Spleen (tissue), 7 donors: Measurements from ENCODE around the gene ELOA.

ENCODE experiments used
- POLR2AphosphoS5 ChIP-seq, 3 donors: sonication (generic); formaldehyde crosslinking; IDR thresholded peaks; one replicate each; pipeline ENCODE4 v1.5.1; 2017; ENCODE audit warnings: antibody characterized with exemption in 3 of 3
- TF ChIP-seq, protein P1 (sequence below), 11 experiments: fragments of 200-600 bp in 7 of 11; fragments of 450-650 bp in 4 of 11; sonication (generic) in 4 of 11; IDR thresholded peaks in 8 of 11; conservative IDR thresholded peaks in 3 of 11; 1 replicate in 7 of 11; 2 replicates in 4 of 11; pipeline versions ENCODE4 v1.4.0 to v1.8.0; 2016 to 2021; ENCODE audit warnings: antibody characterized with exemption in 11 of 11, inconsistent platforms in 4 of 11, mild to moderate bottlenecking in 1 of 11
- donor health status: DM: no; HTN: no; CAD: no; lungs with moderate emphysema.
- donor health status: DM: no; HTN: no; CAD: no.
- donor health status: DM: no; HTN: no; CAD: no.

DNA sequence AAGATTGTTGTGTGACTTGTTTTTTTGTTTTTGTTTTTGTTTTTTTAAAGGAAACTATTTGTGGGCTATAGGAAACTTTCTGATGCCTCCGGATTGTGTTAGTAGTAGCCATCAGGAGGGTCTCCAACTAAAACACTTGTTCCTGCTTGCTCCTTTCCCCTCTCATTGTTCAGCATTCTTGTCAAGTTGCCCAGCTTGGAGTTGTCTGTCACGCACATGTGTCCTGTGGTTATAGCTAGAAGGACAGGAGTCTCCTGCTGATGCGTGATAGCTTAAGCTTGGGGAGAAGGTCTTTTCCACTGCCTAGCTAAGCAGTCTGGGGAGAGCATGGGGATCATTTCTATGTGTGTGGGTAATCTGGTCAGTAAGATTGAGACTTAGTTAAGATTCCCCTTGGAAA lies 44.4 kb downstream of the ELOA start:
- TF ChIP-seq POLR2AphosphoS5 (IDR thresholded peaks at IDR 0.05) = no peak
- TF ChIP-seq, protein P1, sequence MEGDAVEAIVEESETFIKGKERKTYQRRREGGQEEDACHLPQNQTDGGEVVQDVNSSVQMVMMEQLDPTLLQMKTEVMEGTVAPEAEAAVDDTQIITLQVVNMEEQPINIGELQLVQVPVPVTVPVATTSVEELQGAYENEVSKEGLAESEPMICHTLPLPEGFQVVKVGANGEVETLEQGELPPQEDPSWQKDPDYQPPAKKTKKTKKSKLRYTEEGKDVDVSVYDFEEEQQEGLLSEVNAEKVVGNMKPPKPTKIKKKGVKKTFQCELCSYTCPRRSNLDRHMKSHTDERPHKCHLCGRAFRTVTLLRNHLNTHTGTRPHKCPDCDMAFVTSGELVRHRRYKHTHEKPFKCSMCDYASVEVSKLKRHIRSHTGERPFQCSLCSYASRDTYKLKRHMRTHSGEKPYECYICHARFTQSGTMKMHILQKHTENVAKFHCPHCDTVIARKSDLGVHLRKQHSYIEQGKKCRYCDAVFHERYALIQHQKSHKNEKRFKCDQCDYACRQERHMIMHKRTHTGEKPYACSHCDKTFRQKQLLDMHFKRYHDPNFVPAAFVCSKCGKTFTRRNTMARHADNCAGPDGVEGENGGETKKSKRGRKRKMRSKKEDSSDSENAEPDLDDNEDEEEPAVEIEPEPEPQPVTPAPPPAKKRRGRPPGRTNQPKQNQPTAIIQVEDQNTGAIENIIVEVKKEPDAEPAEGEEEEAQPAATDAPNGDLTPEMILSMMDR (IDR thresholded peaks at IDR 0.05 in 8 of 11, conservative IDR thresholded peaks at IDR 0.05 in 3 of 11) = no peak
